IMR-90 (cell line): ENCODE measurements around the gene KL.

ENCODE experiments used
- CTCF ChIP-seq: conservative IDR thresholded peaks from 2 replicates; pipeline ENCODE4 v1.5.1; 2012; ENCODE audit warnings: mild to moderate bottlenecking, low read depth, low read length, improper control_type of control experiment
- FOS ChIP-seq: fragments of 150-350 bp; IDR thresholded peaks from 2 replicates; pipeline ENCODE4 v1.6.1; 2016; ENCODE audit warnings: low read depth, low read length
- POLR2A ChIP-seq: IDR thresholded peaks from 2 replicates; pipeline ENCODE4 v1.6.1; 2012; ENCODE audit warnings: mild to moderate bottlenecking, low read depth, low read length
- RCOR1 ChIP-seq: IDR thresholded peaks from 2 replicates; pipeline ENCODE4 v1.6.1; 2012; ENCODE audit warnings: mild to moderate bottlenecking, low read length, improper control_type of control experiment; ENCODE audit not compliant: insufficient replicate concordance
- SMC3 ChIP-seq: fragments of 150-350 bp; IDR thresholded peaks from 2 replicates; pipeline ENCODE4 v1.6.1; 2016; ENCODE audit warnings: low read depth, mild to moderate bottlenecking, antibody characterized with exemption, low read length, moderate library complexity

- peak; percentile 33 for TF ChIP-seq CTCF
- no peak for TF ChIP-seq RCOR1
- no peak for TF ChIP-seq FOS
- TF ChIP-seq SMC3, result 0 out of 2 replicates have a peak, but pooled peaks have one; percentile 3
- no peak for TF ChIP-seq POLR2A
Measured at GRCh38 chr13:33057019-33057780, 41.0 kb downstream of the KL start.
